Measurements from ENCODE around the gene GPC6.

The GPC6 gene

DNA sequence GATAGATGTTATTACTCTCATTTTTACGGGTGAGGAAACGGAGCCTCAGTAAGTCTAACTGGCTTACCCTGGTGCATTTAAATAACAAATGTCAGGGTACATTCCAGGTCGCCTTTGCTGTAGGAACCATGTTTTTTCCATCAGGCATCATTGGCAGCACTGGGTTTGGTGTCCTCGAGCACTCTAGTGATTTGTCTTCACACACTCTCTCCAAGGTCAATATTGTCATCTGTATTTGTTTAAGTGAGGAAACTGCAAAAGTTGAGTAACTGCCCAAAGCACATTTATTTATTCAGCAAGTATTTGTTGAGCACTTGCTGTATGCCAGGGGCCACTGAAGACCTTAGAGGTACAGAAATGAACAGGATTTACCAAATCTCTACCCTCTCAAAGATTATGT is 1174.3 kb downstream of the GPC6 start:
- DNase-seq = no peak

DNA sequence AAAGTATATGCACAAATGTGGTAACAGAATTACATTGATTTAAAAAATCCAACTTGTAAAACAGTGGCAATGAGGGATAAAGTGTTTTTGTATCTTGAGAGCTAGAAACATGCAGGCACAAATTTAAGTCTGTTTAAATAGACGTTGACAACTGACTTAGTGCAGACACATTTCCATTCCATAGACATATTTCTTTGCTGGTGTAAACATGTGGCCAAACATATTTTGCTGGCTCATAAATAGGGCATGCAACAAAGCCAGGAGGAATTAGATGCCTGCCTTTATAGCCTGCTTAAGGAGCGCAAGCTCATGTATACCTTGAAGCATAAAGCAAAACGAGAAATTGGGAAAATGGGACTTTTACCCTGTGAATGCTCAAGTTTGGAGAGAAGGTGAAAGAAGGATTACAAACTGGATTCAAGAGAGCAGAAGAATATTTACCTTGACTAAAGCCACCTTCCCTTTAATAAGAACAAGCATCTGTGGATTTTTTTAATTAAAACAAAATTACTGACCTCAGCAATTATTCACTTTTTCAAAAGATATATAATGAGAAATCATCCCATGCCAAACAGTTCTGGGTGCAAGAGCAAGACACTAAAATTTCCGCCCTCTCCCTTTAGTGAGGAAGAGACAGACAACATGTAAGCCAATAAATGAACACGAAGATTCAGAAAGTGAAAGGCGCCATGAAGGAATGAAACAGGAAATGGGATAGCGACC is 1181.9 kb downstream of the GPC6 start:
- no peak for DNase-seq

DNA sequence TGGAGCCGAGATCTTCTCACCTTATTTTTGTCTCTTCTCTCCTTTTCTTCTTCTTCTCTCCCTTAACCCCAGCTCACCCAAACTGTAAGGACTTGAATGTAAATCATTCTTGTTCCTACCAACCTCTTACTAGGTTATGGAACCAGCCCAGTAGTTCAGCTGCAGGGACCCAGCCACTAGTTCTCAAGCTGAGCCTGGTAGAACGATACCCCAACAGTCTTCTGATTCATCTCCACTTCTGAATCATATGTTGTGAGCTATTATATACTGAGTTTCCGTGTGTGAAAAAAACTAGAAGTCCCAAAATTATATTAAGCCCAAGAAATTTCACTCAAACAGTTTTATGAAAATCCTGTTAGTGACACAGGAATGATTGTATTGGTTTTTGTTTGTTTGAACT is 1185.1 kb downstream of the GPC6 start:
- no peak for DNase-seq

DNA sequence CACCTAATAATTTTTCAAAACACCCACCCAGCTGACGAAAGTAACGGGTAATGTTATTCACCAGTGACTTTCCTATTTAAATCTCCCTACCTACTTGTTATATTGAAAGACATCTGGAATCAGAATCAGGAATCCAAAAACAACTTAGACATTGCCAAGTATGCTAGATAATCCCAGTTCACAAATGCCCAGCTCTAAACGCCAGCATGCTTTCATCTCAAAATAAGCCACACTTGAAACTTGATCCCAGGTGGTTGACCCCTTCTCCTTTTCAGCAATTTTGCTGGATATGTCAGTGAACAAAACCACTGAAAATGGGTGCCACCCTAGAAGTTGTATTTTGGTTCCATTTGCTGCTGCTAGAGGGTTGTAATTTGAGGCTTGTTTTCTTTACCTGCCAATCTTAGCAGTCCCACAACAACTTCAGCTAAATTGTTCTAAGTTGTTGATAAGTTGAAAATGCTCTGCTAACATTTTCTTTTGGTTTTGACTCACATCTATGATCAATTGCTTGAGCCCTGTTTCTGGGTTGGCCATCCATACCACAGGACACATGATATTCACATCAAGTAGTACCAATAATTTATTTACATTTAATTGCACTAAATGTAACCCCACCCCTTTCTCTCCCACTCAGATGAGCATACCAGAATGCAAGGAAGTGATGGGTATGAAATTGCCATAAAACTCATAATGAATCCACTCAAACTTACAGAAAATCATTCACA is 1186.4 kb downstream of the GPC6 start:
- DNase-seq = no peak

DNA sequence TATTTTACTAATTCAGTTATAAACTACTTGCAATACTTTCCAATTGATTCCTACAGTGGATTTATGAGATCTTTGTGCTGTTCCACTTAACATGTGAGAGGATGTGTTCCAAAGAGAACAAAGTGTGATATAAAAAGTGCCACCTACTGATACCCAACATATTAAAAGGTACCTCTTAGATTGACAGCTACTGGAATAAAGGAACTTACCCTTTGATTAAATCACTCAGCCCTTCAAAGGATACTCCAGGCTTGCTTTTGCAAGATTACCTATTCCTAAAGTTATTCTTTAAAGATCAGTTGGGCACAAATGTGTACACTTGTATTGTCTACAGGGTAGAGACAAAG is 1187.0 kb downstream of the GPC6 start:
- no peak for DNase-seq

DNA sequence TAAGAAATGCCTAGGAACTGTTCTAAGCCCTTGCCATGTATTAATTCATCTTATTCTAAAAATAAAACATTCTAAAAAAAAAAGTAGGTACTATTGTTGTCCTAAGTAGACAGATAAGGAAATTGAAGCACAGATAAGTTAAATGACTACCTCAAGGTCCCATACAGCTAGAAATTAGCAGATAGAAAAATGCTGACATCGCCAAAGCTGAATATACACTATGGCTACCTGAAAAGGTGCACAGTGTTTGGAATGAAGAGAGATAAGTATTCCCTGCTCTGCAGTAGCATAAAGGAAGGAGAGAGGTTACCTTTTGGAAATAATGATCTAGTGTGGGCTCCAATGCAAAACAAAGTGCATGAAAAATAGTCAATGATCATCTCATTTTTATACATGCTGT is 1187.5 kb downstream of the GPC6 start:
- no peak for DNase-seq

DNA sequence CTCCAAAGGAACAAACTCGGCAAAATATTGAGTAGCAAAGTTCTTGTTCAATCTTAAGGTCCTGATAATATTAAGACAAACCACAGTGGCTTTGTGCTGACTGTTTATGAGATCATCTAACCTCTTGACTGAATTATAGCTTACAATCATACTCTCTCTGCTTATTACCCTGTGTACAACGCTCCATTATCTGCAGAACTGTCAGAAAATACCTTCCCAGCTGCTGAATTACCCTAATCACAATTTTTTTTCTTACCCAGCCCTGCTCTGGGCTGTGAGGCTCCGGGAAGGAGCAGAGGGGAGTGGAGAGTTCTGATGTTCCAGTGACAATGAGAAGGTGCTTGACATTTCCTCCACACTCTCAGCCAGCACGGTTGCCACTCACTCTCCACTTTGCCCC is 1188.1 kb downstream of the GPC6 start:
- DNase-seq = no peak

DNA sequence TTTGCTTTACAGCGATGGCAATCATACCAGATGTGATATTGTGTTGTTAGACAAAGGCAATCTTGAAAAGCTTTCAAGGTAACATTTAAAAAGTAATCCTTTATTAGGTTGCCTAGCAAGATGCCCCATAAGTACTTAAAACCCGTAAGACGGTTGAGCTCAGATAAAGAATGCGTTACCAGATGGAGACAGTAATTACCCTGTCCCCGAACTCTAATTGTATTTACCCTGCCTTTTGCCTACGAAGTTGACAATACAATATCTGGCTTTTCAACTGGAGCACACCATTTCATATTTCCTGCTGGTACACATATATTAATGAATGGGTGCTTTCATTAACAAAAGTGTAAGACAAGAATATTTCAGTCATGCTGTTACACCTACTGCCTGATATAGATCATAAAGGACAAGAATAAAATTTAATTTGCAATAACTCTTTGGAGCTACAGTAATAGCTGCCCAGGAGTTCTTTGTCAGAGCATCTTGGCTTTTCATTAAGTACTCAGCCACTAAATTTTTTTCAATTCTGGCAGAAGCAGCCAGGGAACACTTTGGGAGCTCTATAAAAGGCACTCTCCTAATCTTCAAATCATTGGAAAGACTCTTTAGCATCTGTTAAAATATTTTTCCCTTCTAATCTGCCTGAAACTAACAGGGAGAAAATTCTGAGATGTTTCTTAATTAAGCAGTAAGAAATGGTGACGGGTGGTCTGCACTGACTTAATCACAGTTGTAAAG is 1189.1 kb downstream of the GPC6 start:
- DNase-seq = no peak

DNA sequence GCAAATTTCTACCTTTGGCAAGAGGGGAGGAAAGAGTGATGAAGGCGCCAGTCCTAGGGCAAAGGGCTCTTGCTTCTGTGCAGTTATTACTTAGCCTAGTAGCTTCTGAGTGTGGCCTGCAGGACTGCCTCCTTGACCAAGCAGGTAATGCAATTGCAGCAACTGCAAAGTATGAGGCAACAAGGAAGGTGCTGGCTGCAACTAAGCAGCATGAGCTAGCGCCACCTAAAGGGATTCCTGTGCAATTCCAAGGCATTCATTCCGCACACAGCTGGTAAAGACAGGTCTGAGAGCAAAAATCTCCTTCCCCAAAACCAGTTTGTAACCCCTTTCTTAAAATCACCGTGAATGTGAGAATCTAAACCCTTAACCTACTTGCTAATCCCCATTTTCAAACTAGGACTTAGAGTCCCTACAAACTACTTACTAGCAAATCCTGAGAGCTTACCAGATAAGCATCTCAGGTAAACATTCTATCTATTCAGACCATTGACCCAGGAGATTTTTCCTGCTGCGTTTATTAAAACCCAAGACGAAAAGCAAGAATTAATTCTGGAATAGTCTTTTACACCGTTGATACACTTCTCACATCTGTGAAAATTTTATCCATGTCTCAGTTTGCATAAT is 1190.0 kb downstream of the GPC6 start:
- DNase-seq = peak; percentile 35

DNA sequence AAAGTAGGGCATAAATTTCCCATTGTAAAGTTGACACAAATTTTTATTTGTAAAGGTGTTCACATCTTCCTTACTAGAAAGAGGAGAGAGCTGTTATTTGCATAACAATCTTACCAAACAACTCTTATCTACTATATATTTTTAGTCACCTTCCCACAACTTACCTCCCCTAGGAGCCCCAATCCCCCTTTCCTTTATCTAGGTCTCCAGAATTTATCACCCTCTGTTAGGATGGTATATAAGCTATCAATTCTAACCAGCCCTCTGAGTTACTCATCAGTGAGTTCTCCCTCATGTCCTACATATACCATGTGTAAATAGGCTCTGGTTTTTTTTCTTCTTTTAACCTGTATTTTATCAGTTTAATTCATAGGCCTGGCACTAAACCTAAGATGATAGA is 1190.7 kb downstream of the GPC6 start:
- DNase-seq = no peak

DNA sequence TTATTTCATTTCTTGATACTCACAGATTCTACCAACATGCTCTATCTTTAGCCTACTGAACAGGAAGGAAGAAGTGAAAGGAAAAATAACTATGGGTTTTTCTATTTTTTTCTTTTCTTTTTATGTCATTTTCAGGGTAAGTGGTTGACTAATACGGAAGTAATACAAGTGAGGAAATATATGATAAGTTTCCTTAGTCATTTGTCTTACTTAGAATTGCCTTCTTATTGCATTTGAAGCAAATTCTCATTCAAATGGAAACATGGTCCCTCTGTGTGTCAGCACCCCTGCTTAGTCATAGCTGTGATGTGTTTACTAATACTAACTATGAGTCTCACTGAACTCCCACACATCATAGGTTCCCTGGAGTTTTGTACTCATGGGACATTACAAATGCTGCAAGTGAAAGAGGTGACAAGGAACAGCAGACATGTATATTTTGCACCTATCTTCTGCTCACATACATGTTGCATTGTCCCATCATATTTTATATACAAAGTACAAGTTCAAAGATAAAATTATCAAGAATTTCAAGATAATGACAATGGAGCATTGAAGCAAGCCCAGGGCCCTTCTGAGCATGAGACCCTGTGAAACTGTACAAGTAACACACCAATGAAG is 1192.8 kb downstream of the GPC6 start:
- no peak for DNase-seq

DNA sequence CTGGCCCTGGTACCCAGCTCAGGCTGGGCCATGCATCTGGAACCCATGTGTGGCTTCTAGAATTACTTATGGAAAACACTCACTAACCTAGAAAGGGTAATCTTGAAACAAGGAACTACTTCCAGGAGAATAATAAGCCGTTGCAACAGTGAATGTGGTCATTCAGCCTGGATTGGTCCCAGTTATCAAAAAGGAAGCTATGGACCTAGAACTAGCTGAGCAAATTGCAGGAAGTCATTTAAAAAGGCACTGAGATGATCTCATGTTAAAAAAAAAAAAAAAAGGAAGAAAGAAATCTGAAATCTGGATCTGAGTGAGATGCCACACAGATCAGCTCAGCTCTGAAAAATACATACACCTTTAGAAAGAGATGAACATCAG is 1193.3 kb downstream of the GPC6 start:
- DNase-seq = no peak

DNA sequence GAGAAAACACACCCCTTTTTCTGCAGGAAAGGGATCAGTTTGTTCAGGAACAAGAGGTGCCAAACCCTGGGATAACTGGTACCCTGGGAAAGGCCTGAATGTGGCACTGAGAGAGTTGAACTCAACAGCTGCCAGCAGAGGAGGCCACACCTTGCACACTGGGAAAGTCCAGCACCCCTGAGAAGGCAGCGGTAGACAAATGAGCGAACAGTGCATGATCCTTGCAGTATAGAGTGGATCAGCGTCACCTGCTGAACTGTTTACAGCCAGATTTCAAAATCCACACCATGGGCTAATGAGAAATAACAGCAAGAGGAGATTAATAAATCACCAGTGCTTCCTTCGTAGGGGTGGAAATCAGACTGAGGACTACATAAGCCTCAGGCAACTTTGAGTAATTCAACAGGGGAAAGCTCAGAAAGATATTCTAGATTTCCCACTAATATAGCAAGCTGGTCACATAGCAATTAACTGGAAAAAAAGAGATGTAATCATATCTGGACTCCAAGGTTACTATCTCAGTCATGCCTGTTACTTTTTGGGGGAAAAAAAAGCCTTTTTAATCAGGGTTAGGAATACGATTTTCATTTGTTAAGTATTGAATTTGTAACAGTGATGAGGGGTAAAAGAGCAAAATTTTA is 1200.8 kb downstream of the GPC6 start:
- DNase-seq = no peak

DNA sequence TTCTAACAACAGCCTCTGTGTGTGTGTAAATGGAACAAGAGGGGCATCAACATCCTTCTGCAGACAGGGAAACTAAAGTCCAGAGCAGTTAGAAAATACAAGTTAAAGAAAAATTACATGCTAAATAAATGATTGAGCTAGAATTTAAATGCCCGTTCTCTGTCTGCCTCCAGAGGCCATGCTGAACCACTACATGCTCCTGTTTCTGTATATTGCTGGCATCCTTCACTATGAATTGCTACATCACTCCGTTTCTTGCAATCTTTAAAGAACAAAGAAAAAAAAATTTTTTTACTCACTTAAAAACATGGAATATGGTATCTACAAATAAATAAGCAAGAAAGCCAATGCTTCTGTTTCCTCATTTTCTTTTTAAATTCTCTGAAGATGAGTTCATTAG is 1205.0 kb downstream of the GPC6 start:
- DNase-seq = no peak

DNA sequence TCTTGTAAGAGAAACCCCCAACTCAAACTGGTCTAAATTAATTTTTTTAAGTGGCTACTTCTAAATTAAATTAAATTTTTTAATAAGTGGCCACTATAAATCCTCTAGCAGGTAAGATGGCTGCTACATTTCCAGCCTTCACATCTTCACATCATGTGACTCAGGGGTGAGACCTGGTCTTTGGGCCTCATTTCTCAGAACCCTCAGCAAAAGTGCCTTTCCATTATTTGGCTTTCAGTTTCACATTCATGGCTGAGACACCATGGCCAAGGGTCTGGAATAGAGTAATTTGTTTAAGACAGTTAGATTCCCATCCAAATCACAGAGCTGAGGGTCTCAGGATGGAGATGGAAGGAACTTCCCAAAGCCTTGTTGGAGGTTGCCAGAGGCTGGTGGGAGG is 1205.4 kb downstream of the GPC6 start:
- DNase-seq = no peak

DNA sequence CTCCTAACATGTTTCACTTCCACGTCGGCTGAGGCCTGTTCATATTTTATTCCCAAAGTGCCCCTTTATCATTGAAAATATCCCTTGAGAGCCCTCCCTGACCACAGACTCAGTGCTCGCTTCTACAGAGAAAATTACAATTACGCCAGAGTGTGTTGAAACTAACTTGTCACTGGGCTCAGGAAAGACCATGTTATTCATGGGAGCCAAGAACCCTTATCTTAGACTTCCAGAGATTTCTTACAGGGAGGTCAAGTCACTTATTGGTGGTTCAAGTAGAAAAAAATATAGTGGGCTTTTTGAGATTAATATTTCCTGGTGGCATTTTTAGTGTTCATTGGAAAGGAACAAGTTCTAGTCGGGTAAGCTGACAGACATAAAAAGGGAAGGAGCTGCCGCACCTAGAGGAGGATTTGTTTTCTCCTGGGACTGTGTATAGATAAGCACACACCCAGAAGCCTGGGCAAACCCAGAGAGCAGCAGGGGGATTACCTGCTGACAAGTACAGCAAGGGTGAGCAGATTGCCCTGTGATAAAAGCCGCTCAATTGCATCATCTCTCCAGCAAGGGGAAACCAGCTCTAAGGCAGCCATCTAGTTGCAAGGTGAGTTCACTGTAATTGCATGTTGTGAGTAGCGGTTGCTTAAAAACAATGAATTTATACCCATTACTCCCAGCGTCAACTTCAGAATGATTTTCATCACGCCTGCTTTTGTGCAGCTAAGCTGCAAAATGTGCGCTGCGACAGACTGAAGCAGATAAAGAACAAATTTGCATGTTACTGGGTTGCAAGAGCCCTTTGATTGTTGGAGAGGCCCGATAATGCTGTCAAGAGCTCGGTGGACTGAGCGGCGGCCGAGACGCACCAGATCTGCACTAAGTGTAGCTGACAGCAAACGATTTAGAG is 1206.7 kb downstream of the GPC6 start:
- peak; percentile 97 for DNase-seq

DNA sequence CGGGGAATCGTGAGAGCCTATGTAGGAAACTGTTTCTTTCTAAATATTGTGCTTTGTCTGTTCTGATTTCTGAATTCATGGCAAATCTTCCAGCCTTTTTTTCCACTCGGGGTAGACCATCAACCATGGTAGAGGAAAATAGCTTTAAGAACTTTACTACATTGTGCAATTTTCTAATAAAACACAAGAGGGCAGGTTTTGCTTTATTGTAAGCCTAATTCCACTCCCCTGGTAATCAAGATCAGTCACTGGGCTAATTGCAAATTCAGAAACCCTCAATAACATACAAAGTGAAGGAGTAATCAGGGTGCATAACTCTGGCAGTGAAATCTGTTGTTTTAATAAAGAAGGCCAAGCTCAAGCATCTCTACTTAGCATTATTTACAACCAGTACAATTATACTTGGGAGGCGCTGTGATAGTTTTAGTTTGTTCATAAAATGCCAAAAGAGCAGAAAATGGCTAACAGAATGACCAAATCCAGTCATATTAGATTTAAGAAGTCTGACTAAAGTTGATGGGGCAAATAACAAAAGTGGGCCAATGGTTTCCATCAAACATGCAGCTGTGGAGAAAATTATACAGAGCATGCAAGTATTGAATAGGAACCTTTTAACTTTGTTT is 1209.1 kb downstream of the GPC6 start:
- DNase-seq = peak; percentile 70

DNA sequence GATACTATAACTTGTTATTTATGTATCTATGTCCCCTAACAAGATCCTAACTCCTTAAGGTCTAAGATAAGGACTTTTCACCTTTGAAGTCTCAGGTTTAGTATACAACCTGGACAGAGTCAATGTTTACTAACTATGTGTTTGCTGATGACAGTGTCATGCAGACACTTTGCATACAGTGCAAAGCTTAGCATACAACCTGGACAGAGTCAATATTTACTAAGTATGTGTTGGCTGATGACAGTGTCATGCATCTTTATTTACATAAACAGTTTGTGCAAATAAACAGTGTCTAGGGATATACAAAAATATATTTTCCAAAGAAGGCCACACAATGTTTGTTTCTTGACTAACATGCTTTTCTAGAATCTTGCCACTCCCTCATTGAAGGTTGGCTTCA is 1218.2 kb downstream of the GPC6 start:
- peak; percentile 47 for DNase-seq

DNA sequence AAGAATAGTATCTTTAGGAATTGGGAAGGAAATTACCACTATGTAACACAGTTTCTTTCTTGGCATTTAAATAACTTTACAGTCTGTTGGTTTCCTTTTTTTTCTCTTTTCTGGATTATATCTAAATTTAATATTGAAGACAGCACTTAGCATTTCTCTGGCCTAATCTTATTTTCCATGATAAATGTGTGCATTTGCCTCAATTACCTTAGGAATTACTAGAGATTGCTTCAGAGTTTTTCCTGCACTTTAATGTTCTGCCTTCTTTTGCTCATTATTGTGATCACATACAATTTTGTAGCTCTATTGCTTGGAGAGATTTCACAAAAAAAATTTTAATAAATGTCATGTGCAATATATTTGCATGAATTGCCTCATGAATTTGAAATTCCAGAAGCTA is 1227.7 kb downstream of the GPC6 start:
- no peak for DNase-seq

DNA sequence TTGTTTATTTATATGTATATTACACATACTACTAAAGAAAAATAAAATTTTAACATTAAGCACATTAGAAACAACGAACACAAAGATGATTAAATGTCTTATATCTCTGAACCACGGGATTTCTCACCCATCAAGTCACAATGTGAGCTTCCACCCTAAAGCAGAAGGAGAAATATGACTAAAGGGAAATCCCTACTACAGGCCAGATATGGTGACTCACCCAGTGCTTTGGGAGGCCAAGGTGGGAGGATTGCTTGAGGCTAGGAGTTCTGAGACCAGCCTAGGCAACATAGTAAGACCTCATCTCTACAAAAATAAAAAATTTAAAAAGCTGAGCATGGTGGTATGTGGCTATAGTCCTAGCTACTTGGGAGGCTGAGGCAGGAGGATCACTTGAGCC is 1228.3 kb downstream of the GPC6 start:
- DNase-seq = no peak

DNA sequence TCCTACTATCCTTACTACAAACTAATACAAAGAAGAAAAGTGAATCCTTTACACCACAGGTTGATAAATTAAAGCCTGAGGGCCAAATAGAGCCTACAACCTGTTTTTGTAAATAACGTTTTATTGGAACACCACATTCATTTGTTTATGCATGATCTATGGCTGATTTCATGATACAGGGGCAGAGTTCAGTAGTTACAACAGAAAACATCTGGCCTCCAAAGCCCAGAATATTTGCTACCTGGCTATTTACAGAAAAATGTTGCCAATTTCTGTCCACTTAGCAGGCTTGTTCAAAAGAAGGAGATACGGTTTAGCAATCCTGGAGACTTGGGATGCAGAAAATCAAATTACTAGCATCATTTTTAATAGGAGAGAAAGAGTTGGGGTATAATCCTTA is 1228.8 kb downstream of the GPC6 start:
- DNase-seq = peak; percentile 55

Data from NCI-H526 treated with DMSO at 0.1 percent for 48 hours (cell line).